K562 (cell line): Measurements from ENCODE around the gene IL31. TPM values are rescaled to one million over a fixed set of nuclear protein-coding genes. Genes with fewer than 3 reads are reported as not detected.

Experiments
- C11orf30 ChIP-seq: fragments of 450-650 bp; IDR thresholded peaks from 2 replicates; pipeline ENCODE4 v1.6.1; 2016; ENCODE audit warnings: low read depth, mild to moderate bottlenecking
- CHD1 ChIP-seq: fragments of 200-600 bp; sonication (generic); IDR thresholded peaks from one replicate; pipeline ENCODE4 v1.6.1; 2012; ENCODE audit warnings: mild to moderate bottlenecking, moderate library complexity, low read length, inconsistent platforms
- CXXC5 ChIP-seq: fragments of 250-450 bp; sonication (Bioruptor Pico); IDR thresholded peaks from 2 replicates; pipeline ENCODE4 v1.8.0; 2022; ENCODE audit warnings: inconsistent platforms, mild to moderate bottlenecking, moderate library complexity
- DPF2 ChIP-seq: fragments of 450-650 bp; IDR thresholded peaks from 2 replicates; pipeline ENCODE4 v1.6.1; 2016
- ERF ChIP-seq: fragments of 450-650 bp; formaldehyde crosslinking; IDR thresholded peaks from 2 replicates; pipeline ENCODE4 v1.4.0; 2020; ENCODE audit warnings: mild to moderate bottlenecking, mixed read lengths
- EZH2 ChIP-seq: IDR thresholded peaks from 2 replicates; pipeline ENCODE4 v1.6.1; 2012; ENCODE audit warnings: low read depth, mild to moderate bottlenecking, inconsistent platforms, low read length, borderline replicate concordance
- HDAC2 ChIP-seq: fragments of 450-650 bp; IDR thresholded peaks from 2 replicates; pipeline ENCODE4 v1.6.1; 2016; ENCODE audit warnings: mild to moderate bottlenecking
- MEF2A ChIP-seq: IDR thresholded peaks from 2 replicates; pipeline ENCODE4 v1.6.1; 2011; ENCODE audit warnings: low read depth, mild to moderate bottlenecking, low read length, moderate library complexity; ENCODE audit not compliant: control insufficient read depth
- MYBL2 ChIP-seq, 2 experiments: fragments of 450-650 bp in 1 of 2; sonication (generic) in 1 of 2; formaldehyde crosslinking in 1 of 2; IDR thresholded peaks; 2 replicates each; pipeline versions ENCODE4 v1.6.1 to v1.8.1; 2017 to 2022; ENCODE audit warnings: borderline replicate concordance in 1 of 2, inconsistent platforms in 1 of 2, low read depth in 1 of 2, mild to moderate bottlenecking in 1 of 2, missing genetic modification reagents in 1 of 2, moderate library complexity in 1 of 2
- MYC ChIP-seq, 2 experiments: fragments of 250-450 bp in 1 of 2; sonication (Bioruptor Pico) in 1 of 2; IDR thresholded peaks; 2 replicates each; pipeline versions ENCODE4 v1.5.1 to v1.6.1; 2012 to 2021; ENCODE audit warnings: low read depth in 2 of 2, borderline replicate concordance in 1 of 2, improper control_type of control experiment in 1 of 2, low read length in 1 of 2, mild to moderate bottlenecking in 1 of 2, moderate library complexity in 1 of 2
- NCOA1 ChIP-seq: fragments of 450-650 bp; IDR thresholded peaks from 2 replicates; pipeline ENCODE4 v1.6.1; 2016; ENCODE audit warnings: low read depth
- POLR2A ChIP-seq: fragments of 450-650 bp; conservative IDR thresholded peaks from 2 replicates; pipeline ENCODE4 v1.6.1; 2016
- POLR2B ChIP-seq: fragments of 450-650 bp; IDR thresholded peaks from 2 replicates; pipeline ENCODE4 v1.6.1; 2018; ENCODE audit warnings: low read depth; ENCODE audit not compliant: partially characterized antibody
- RBFOX2 ChIP-seq: fragments of 200-400 bp; formaldehyde crosslinking; IDR thresholded peaks from 2 replicates; pipeline ENCODE4 v1.6.1; 2017; ENCODE audit warnings: low read depth, mild to moderate bottlenecking, low read length, moderate library complexity
- SIX5 ChIP-seq, 2 experiments: IDR thresholded peaks; 2 replicates each; pipeline ENCODE4 v1.6.1; 2011; ENCODE audit warnings: low read length in 2 of 2, borderline replicate concordance in 1 of 2, low read depth in 1 of 2, mild to moderate bottlenecking in 1 of 2, moderate library complexity in 1 of 2; ENCODE audit not compliant: insufficient read depth in 1 of 2
- SMAD2 ChIP-seq: fragments of 150-350 bp; IDR thresholded peaks from 2 replicates; pipeline ENCODE4 v1.6.1; 2014; ENCODE audit warnings: low read depth, mild to moderate bottlenecking, low read length
- SMAD4 ChIP-seq: fragments of 250-450 bp; sonication (Bioruptor Pico); conservative IDR thresholded peaks from 2 replicates; pipeline ENCODE4 v1.8.0; 2021; ENCODE audit warnings: inconsistent platforms, mild to moderate bottlenecking, moderate library complexity
- SRSF9 ChIP-seq: fragments of 200-400 bp; formaldehyde crosslinking; IDR thresholded peaks from 2 replicates; pipeline ENCODE4 v1.6.1; 2017; ENCODE audit warnings: low read depth, low read length, borderline replicate concordance
- XRCC3 ChIP-seq: fragments of 450-650 bp; IDR thresholded peaks from 2 replicates; pipeline ENCODE4 v1.6.1; 2017; ENCODE audit warnings: mild to moderate bottlenecking, moderate library complexity
- ZBED1 ChIP-seq: IDR thresholded peaks from 2 replicates; pipeline ENCODE4 v1.6.1; 2014
- ZNF146 ChIP-seq: IDR thresholded peaks from one replicate; pipeline ENCODE4 v1.6.1; 2018; ENCODE audit warnings: missing compliant biosample characterization; ENCODE audit not compliant: unreplicated experiment
- ZNF41 ChIP-seq: fragments of 250-450 bp; sonication (Bioruptor Pico); conservative IDR thresholded peaks from 2 replicates; pipeline ENCODE4 v1.4.0; 2020; ENCODE audit warnings: mild to moderate bottlenecking
- ZNF696 ChIP-seq: fragments of 250-450 bp; sonication (Bioruptor Pico); conservative IDR thresholded peaks from 2 replicates; pipeline ENCODE4 v1.4.0; 2020; ENCODE audit warnings: mild to moderate bottlenecking, moderate library complexity
- ZNF785 ChIP-seq: fragments of 250-450 bp; sonication (Bioruptor Pico); IDR thresholded peaks from 2 replicates; pipeline ENCODE4 v1.4.0; 2020; ENCODE audit warnings: mild to moderate bottlenecking
- ZNF79 ChIP-seq: fragments of 250-450 bp; sonication (Bioruptor Pico); IDR thresholded peaks from 2 replicates; pipeline ENCODE4 v1.4.0; 2020; ENCODE audit warnings: low read depth, mild to moderate bottlenecking, moderate library complexity
- polyA plus RNA-seq, 8 experiments: library from polyadenylated mRNA; depleted of rRNA in 4 of 8; stranded (reverse) in 5 of 8; unstranded in 3 of 8; fragments of >200 nt; fragmentation: Nextera tagmentation in 2 of 8; fragmentation: Illumina TruSeq in 1 of 8; extraction: Ambion mirVana in 2 of 8; extraction: Trizol in 1 of 8; gene quantifications; 2 replicates each; pipeline versions ENCODE4 v1.2.1 to v1.2.3, GENCODE V29; 2011 to 2014; ENCODE audit warnings: inconsistent platforms in 1 of 8, missing spikeins in 1 of 8
- total RNA-seq, 7 experiments: library from RNA; depleted of rRNA in 6 of 7; stranded (reverse); fragments of >200 nt in 6 of 7; fragmentation: Illumina TruSeq in 2 of 7; extraction: Trizol in 2 of 7; gene quantifications; 2 replicates each; pipeline versions ENCODE4 v1.2.1 to v1.2.3, GENCODE V29; 2011 to 2021; ENCODE audit warnings: low replicate concordance in 1 of 7
- TF ChIP-seq, protein P1 (sequence below): sonication (generic); formaldehyde crosslinking; IDR thresholded peaks from 2 replicates; pipeline ENCODE4 v1.9.0; 2022; ENCODE audit warnings: mild to moderate bottlenecking, missing genetic modification reagents
- TF ChIP-seq, protein P2 (sequence below): fragments of 450-650 bp; formaldehyde crosslinking; IDR thresholded peaks from 2 replicates; pipeline ENCODE4 v1.4.0; 2022; ENCODE audit warnings: missing genetic modification characterization
- TF ChIP-seq, protein P3 (sequence below): fragments of 250-450 bp; sonication (Bioruptor Pico); IDR thresholded peaks from 2 replicates; pipeline ENCODE4 v1.4.0; 2020

IL31 gene
- total and polyA plus RNA-seq, 9 of the 15 experiments (the other 6 are each of a cell fraction or from before 2014, with no cell fraction given) = not detected

DNA sequence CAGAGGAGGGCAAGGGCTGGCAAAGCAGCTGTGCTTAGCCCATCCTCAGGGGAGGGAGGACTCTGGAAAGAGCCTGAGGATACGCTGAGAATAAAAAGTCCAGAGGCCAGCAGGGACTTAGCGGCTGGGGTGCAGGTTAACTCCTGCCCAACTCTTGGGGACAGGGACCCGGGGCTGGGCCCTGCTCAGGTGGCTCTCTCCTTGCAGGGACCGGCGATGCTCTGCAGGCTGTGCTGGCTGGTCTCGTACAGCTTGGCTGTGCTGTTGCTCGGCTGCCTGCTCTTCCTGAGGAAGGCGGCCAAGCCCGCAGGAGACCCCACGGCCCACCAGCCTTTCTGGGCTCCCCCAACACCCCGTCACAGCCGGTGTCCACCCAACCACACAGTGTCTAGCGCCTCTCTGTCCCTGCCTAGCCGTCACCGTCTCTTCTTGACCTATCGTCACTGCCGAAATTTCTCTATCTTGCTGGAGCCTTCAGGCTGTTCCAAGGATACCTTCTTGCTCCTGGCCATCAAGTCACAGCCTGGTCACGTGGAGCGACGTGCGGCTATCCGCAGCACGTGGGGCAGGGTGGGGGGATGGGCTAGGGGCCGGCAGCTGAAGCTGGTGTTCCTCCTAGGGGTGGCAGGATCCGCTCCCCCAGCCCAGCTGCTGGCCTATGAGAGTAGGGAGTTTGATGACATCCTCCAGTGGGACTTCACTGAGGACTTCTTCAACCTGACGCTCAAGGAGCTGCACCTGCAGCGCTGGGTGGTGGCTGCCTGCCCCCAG, 32.3 kb upstream of the IL31 start (continued):
- TF ChIP-seq ZNF785 (CRISPR knock-in tag) (no peak), SMAD4 (no peak), SIX5 (IDR thresholded peaks at IDR 0.05; ENCODE audit: borderline replicate concordance in 1 of 2, insufficient read depth in 1 of 2, low read depth in 1 of 2, low read length in 2 of 2) (no peak), POLR2B (peak; percentile 58), EZH2 (no peak), XRCC3 (no peak), RBFOX2 (peak; percentile 42; the same call in 1 of the 2 replicates), ZNF696 (no peak), ZNF79 (CRISPR knock-in tag) (no peak), HDAC2 (no peak), CHD1 (no peak), POLR2A (peak; percentile 58), ZBED1 (no peak), ZNF41 (CRISPR knock-in tag) (no peak), C11orf30 (no peak), ERF (CRISPR knock-in tag) (no peak), MEF2A (no peak), SRSF9 (no peak), SMAD2 (no peak), CXXC5 (CRISPR knock-in tag) (peak; percentile 27; the same call in 1 of the 2 replicates), DPF2 (no peak), ZNF146 (CRISPR knock-in tag) (no peak), MYBL2 (IDR thresholded peaks at IDR 0.05; ENCODE audit: low read depth) (no peak), MYBL2 (CRISPR knock-in tag; IDR thresholded peaks at IDR 0.05; ENCODE audit: borderline replicate concordance) (no peak), NCOA1 (no peak), MYC (IDR thresholded peaks at IDR 0.05; ENCODE audit: low read depth, low read length) (peak; percentile 22; the same call in 1 of the 2 replicates), MYC (CRISPR knock-in tag; IDR thresholded peaks at IDR 0.05; ENCODE audit: borderline replicate concordance, low read depth) (no peak)
- TF ChIP-seq, protein P1, sequence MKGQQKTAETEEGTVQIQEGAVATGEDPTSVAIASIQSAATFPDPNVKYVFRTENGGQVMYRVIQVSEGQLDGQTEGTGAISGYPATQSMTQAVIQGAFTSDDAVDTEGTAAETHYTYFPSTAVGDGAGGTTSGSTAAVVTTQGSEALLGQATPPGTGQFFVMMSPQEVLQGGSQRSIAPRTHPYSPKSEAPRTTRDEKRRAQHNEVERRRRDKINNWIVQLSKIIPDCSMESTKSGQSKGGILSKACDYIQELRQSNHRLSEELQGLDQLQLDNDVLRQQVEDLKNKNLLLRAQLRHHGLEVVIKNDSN (CRISPR knock-in tag) = peak; percentile 74
- TF ChIP-seq, protein P2, sequence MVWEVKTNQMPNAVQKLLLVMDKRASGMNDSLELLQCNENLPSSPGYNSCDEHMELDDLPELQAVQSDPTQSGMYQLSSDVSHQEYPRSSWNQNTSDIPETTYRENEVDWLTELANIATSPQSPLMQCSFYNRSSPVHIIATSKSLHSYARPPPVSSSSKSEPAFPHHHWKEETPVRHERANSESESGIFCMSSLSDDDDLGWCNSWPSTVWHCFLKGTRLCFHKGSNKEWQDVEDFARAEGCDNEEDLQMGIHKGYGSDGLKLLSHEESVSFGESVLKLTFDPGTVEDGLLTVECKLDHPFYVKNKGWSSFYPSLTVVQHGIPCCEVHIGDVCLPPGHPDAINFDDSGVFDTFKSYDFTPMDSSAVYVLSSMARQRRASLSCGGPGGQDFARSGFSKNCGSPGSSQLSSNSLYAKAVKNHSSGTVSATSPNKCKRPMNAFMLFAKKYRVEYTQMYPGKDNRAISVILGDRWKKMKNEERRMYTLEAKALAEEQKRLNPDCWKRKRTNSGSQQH (CRISPR knock-in tag) = no peak
- TF ChIP-seq, protein P3, sequence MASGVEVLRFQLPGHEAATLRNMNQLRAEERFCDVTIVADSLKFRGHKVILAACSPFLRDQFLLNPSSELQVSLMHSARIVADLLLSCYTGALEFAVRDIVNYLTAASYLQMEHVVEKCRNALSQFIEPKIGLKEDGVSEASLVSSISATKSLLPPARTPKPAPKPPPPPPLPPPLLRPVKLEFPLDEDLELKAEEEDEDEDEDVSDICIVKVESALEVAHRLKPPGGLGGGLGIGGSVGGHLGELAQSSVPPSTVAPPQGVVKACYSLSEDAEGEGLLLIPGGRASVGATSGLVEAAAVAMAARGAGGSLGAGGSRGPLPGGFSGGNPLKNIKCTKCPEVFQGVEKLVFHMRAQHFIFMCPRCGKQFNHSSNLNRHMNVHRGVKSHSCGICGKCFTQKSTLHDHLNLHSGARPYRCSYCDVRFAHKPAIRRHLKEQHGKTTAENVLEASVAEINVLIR (CRISPR knock-in tag) = no peak
